Spleen (tissue), 11 donors: ENCODE results near the gene SDK1. TPM values are rescaled to one million over a fixed set of nuclear protein-coding genes. Genes with fewer than 3 reads are reported as not detected.

Experiments
- DNase-seq: peaks from one replicate; pipeline ENCODE4 v3.0.0-alpha.2; 2020
- H3K27ac ChIP-seq, 8 donors: fragments of 200-600 bp; sonication (generic) in 7 of 8; 1 replicate in 4 of 8; 2 replicates in 4 of 8; pipeline versions ENCODE4 v1.5.0 to v1.8.0; 2016 to 2021; ENCODE audit warnings: inconsistent platforms in 4 of 8, mild to moderate bottlenecking in 4 of 8, moderate library complexity in 1 of 8
- H3K27me3 ChIP-seq, 7 donors: fragments of 200-600 bp; sonication (generic) in 6 of 7; replicated peaks in 1 of 7; 1 replicate in 4 of 7; 2 replicates in 3 of 7; pipeline versions ENCODE4 v1.5.0 to v1.8.0; 2016 to 2021; ENCODE audit warnings: inconsistent platforms in 3 of 7, mild to moderate bottlenecking in 1 of 7
- H3K36me3 ChIP-seq, 6 donors: fragments of 200-600 bp; sonication (generic) in 5 of 6; 1 replicate in 4 of 6; 2 replicates in 2 of 6; pipeline versions ENCODE4 v1.5.0 to v1.8.0; 2016 to 2021; ENCODE audit warnings: inconsistent platforms in 2 of 6
- H3K4me1 ChIP-seq, 6 donors: fragments of 200-600 bp; sonication (generic) in 5 of 6; 1 replicate in 3 of 6; 2 replicates in 3 of 6; pipeline versions ENCODE4 v1.5.0 to v1.8.0; 2016 to 2021; ENCODE audit warnings: inconsistent platforms in 3 of 6
- H3K4me3 ChIP-seq, 8 donors: fragments of 200-600 bp; sonication (generic) in 7 of 8; 1 replicate in 4 of 8; 2 replicates in 4 of 8; pipeline versions ENCODE4 v1.5.0 to v1.8.0; 2016 to 2021; ENCODE audit warnings: inconsistent platforms in 4 of 8, mild to moderate bottlenecking in 4 of 8, moderate library complexity in 2 of 8
- H3K9me3 ChIP-seq, 8 donors: fragments of 200-600 bp; sonication (generic) in 7 of 8; 1 replicate in 4 of 8; 2 replicates in 4 of 8; pipeline versions ENCODE4 v1.5.0 to v1.8.0; 2016 to 2021; ENCODE audit warnings: inconsistent platforms in 4 of 8
- POLR2A ChIP-seq, 3 donors: fragments of 450-650 bp; IDR thresholded peaks; one replicate each; pipeline ENCODE4 v1.5.1; 2017; ENCODE audit warnings: antibody characterized with exemption in 3 of 3, mild to moderate bottlenecking in 1 of 3
- POLR2AphosphoS5 ChIP-seq, 3 donors: sonication (generic); formaldehyde crosslinking; IDR thresholded peaks; one replicate each; pipeline ENCODE4 v1.5.1; 2017; ENCODE audit warnings: antibody characterized with exemption in 3 of 3
- WGBS, 5 donors: extraction: QIAGEN DNeasy Blood & Tissue Kit in 3 of 5; methylation state at CpG; one replicate each; pipeline versions ENCODE4 v1.1.5 to v1.1.7; 2013 to 2018; 5-methylcytosine and 5-hydroxymethylcytosine counted together
- intact Hi-C: fragments of 100-400 bp; cut with DNase I; formaldehyde crosslinking; loops from one replicate; pipeline ENCODE4 v1.15.0; 2023; ENCODE audit warnings: low total_unique reads
- polyA plus RNA-seq, 3 donors: library from polyadenylated mRNA; stranded (reverse); fragments of 200-250 nt; gene quantifications; one replicate each; pipeline ENCODE4 v1.2.1, GENCODE V29; 2013
- total RNA-seq, 7 donors: library from RNA; depleted of rRNA in 3 of 7; stranded (reverse); fragments of >200 nt in 3 of 7; fragmentation: NEBNext Ultra II Directional in 4 of 7; extraction: Animal tissue kit (Norgen Biotek cat#: 25700) in 4 of 7; gene quantifications; one replicate each; pipeline versions ENCODE4 v1.1.0 to v1.2.1, GENCODE V29; 2016 to 2021
- TF ChIP-seq, protein P1 (sequence below), 11 experiments: fragments of 200-600 bp in 7 of 11; fragments of 450-650 bp in 4 of 11; sonication (generic) in 4 of 11; IDR thresholded peaks in 8 of 11; conservative IDR thresholded peaks in 3 of 11; 1 replicate in 7 of 11; 2 replicates in 4 of 11; pipeline versions ENCODE4 v1.4.0 to v1.8.0; 2016 to 2021; ENCODE audit warnings: antibody characterized with exemption in 11 of 11, inconsistent platforms in 4 of 11, mild to moderate bottlenecking in 1 of 11
- donor health status: healthy with polysubstance abuse.
- donor health status: DM: no; HTN: no; CAD: no; lungs with moderate emphysema.
- donor health status: DM: no; HTN: no; CAD: no.
- donor health status: Bipolar disorder and iron deficiency.
- donor health status: healthy.
- donor health status: DM: no; HTN: no; CAD: no.
- donor health status: DM: yes; HTN: yes; CAD: no.

SDK1 gene
- total and polyA plus RNA-seq, 10 donors, result 3.2 to 54.1 (median 35.1) TPM

DNA sequence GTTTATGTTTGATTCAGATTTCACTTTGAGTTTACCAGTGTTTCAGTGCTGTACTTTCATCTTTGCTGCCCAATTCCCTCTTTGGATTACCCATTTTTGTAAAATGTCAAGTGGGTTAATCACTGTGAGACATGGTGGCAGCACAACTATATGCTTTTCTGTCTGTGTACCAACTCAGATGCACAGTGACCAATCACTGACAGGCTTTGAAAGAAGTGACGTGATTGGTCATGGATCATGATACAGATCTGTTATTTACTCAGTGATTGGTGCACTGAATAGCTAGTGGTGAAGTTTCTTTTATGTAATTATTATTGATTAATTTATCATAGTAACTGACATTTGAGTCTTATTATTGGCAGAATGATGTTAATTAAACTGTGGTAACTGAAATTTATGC lies 126.9 kb downstream of the SDK1 start:
- Histone ChIP-seq H3K27me3 (no peaks in the 10 kb centered on the region), H3K27ac (no peak overlapping the region), H3K4me1 (no peaks in the 10 kb centered on the region), H3K36me3 (no peaks in the 10 kb centered on the region), H3K9me3 (no peaks in the 10 kb centered on the region), H3K4me3 (no peak overlapping the region)
- intact Hi-C loops, result no loop called here
- 79 to 100% (median 90%) methylated on average over 1 of the region's 1 CpG for WGBS, 5 donors
- DNase-seq, result no peak
- no peak for TF ChIP-seq POLR2AphosphoS5 (IDR thresholded peaks at IDR 0.05)
- TF ChIP-seq, protein P1, sequence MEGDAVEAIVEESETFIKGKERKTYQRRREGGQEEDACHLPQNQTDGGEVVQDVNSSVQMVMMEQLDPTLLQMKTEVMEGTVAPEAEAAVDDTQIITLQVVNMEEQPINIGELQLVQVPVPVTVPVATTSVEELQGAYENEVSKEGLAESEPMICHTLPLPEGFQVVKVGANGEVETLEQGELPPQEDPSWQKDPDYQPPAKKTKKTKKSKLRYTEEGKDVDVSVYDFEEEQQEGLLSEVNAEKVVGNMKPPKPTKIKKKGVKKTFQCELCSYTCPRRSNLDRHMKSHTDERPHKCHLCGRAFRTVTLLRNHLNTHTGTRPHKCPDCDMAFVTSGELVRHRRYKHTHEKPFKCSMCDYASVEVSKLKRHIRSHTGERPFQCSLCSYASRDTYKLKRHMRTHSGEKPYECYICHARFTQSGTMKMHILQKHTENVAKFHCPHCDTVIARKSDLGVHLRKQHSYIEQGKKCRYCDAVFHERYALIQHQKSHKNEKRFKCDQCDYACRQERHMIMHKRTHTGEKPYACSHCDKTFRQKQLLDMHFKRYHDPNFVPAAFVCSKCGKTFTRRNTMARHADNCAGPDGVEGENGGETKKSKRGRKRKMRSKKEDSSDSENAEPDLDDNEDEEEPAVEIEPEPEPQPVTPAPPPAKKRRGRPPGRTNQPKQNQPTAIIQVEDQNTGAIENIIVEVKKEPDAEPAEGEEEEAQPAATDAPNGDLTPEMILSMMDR (IDR thresholded peaks at IDR 0.05 in 8 of 11, conservative IDR thresholded peaks at IDR 0.05 in 3 of 11), result no peak
- TF ChIP-seq POLR2A (IDR thresholded peaks at IDR 0.05), result no peak

DNA sequence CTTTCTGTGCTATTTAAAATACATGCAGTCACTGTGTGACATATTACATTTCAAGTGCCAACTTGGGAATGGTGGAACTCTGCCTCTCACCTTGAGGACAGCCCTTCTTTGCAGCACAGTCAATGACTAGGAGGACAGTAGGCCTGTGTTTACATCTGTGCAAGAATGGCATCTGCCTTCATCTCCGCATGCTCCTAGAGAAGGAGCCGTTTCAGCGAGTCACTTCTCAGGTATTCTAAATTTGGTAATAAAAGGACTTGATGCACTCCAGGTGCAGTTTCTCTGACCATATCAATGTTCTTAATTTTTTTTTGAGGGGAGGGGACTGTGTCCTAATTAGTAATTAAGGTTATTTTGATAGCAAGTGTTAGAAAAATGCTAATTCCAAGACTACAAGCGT lies 128.9 kb downstream of the SDK1 start:
- H3K4me1 ChIP-seq, result no peaks in the 10 kb centered on the region
- H3K4me3 ChIP-seq, result no peak overlapping the region
- H3K27me3 ChIP-seq, result no peaks in the 10 kb centered on the region
- TF ChIP-seq POLR2A (IDR thresholded peaks at IDR 0.05) (no peak), POLR2AphosphoS5 (IDR thresholded peaks at IDR 0.05) (no peak)
- TF ChIP-seq, protein P1 (IDR thresholded peaks at IDR 0.05 in 8 of 11, conservative IDR thresholded peaks at IDR 0.05 in 3 of 11), result no peak
- no peaks in the 10 kb centered on the region for H3K9me3 ChIP-seq
- no peak for DNase-seq
- no peaks in the 10 kb centered on the region for H3K36me3 ChIP-seq
- WGBS, 5 donors, result 72 to 93% (median 86%) methylated on average over 4 of the region's 4 CpGs
- H3K27ac ChIP-seq, result no peak overlapping the region
- intact Hi-C loops, result no loop called here

DNA sequence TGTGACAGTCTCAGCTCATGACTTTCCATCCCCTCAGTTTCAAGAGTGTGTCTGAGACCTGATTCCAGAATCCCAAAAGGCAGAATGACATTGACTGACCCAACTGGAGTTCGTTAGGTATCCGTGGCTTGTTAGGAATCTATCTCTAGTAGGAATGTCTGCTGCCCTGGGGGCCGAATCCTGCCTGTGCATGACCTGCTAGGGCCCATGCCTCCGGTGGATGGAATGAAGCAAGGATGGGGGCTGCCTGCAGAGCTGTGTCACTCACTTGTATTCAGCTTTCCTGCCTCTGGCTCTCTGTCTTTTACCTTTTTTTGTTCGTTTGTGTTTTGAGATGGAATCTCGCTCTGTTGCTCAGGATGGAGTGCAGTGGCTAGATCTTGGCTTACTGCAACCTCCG lies 129.5 kb downstream of the SDK1 start:
- no peaks in the 10 kb centered on the region for H3K9me3 ChIP-seq
- 83 to 91% (median 85%) methylated on average over 7 of the region's 7 CpGs for WGBS, 5 donors
- DNase-seq, result no peak
- intact Hi-C loops, result no loop called here
- no peak for TF ChIP-seq POLR2A (IDR thresholded peaks at IDR 0.05)
- TF ChIP-seq, protein P1 (IDR thresholded peaks at IDR 0.05 in 8 of 11, conservative IDR thresholded peaks at IDR 0.05 in 3 of 11), result no peak
- TF ChIP-seq POLR2AphosphoS5 (IDR thresholded peaks at IDR 0.05), result no peak
- H3K27ac ChIP-seq, result no peak overlapping the region
- no peaks in the 10 kb centered on the region for H3K4me1 ChIP-seq
- H3K4me3 ChIP-seq, result no peak overlapping the region
- no peaks in the 10 kb centered on the region for H3K36me3 ChIP-seq
- no peaks in the 10 kb centered on the region for H3K27me3 ChIP-seq

DNA sequence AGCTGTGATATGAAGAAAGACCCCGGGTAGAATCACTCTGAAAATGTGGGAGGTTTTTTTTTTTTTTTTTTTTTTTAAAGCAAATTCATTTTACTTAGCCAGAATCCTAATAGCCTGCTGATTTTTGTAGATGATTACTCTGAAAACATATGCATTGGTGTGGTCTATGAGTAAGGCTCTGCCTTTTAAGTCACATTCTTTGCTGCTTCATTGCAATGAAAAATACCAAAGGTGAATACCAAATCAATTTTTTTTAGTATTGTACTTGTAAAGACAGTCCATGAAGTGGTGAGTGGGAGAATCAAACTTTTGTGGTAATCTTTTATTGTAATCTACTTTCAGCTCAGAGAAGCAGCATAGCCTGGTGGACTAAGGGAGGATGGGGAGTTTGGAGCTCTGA lies 130.3 kb downstream of the SDK1 start:
- H3K9me3 ChIP-seq, result no peaks in the 10 kb centered on the region
- 58 to 79% (median 66%) methylated on average over 1 of the region's 1 CpG for WGBS, 5 donors

More for the DNA sequence above, 130.3 kb downstream of the SDK1 start:
- Histone ChIP-seq H3K27ac (no peak overlapping the region), H3K36me3 (no peaks in the 10 kb centered on the region), H3K27me3 (no peaks in the 10 kb centered on the region), H3K4me1 (no peaks in the 10 kb centered on the region), H3K4me3 (no peak overlapping the region)
- no peak for DNase-seq
- intact Hi-C loops, result no loop called here
- TF ChIP-seq, protein P1 (IDR thresholded peaks at IDR 0.05 in 8 of 11, conservative IDR thresholded peaks at IDR 0.05 in 3 of 11), result no peak
- no peak for TF ChIP-seq POLR2A (IDR thresholded peaks at IDR 0.05)
- TF ChIP-seq POLR2AphosphoS5 (IDR thresholded peaks at IDR 0.05), result no peak
